ENCODE measurements around the gene C4orf17.

The C4orf17 gene

GRCh38 chr4:99507762-99508161, 3.1 kb upstream of the C4orf17 start:
- no peak overlapping the region for H2AK5ac ChIP-seq (ENCODE audit: low read length, severe bottlenecking)
- H3K79me1 ChIP-seq (replicated peaks; ENCODE audit: low read length, poor library complexity, severe bottlenecking) = no peaks in the 10 kb centered on the region
- H3K14ac ChIP-seq (ENCODE audit: low read length in 2 of 2) = no peak overlapping the region
- no peaks in the 10 kb centered on the region for H3K4me1 ChIP-seq (ENCODE audit: control insufficient read depth, insufficient read depth, low read depth, low read length)
- H3K23ac ChIP-seq (ENCODE audit: low read length in 2 of 2) = no peak overlapping the region
- H3K27me3 ChIP-seq (ENCODE audit: control insufficient read depth in 1 of 2, insufficient read depth in 1 of 2, low read length in 2 of 2) = no peaks in the 10 kb centered on the region
- no peaks in the 10 kb centered on the region for H3K9me3 ChIP-seq (ENCODE audit: control insufficient read depth, low read length)
- H2BK15ac ChIP-seq (ENCODE audit: low read depth, poor library complexity, severe bottlenecking) = no peak overlapping the region
- no peak overlapping the region for H3K4ac ChIP-seq (ENCODE audit: low read depth in 1 of 2, low read length in 2 of 2)
- no peak overlapping the region for H2BK12ac ChIP-seq (ENCODE audit: low read length in 2 of 2)
- no peak overlapping the region for H3K4me2 ChIP-seq (ENCODE audit: low read length, poor library complexity, severe bottlenecking)
- no peaks in the 10 kb centered on the region for H3K36me3 ChIP-seq (ENCODE audit: control insufficient read depth in 1 of 2, insufficient read depth in 2 of 2, low read depth in 1 of 2, low read length in 2 of 2)
- H3K4me3 ChIP-seq (ENCODE audit: insufficient read depth in 1 of 2, low read depth in 1 of 2, low read length in 2 of 2) = no peak overlapping the region
- H2AFZ ChIP-seq (ENCODE audit: low read depth, low read length) = no peak overlapping the region
- H4K91ac ChIP-seq (ENCODE audit: low read length) = no peak overlapping the region
- H3K18ac ChIP-seq (ENCODE audit: low read depth in 1 of 2, low read length in 2 of 2) = no peak overlapping the region
- DNase-seq = no peak
- no peak overlapping the region for H2BK5ac ChIP-seq (ENCODE audit: low read depth, low read length, poor library complexity, severe bottlenecking)
- no peak overlapping the region for H2BK120ac ChIP-seq (ENCODE audit: low read depth, low read length)
- no peak overlapping the region for H4K8ac ChIP-seq (ENCODE audit: low read length)
- H3K9ac ChIP-seq (ENCODE audit: low read length) = no peak overlapping the region
- no peak overlapping the region for H3K27ac ChIP-seq (ENCODE audit: low read length, poor library complexity, severe bottlenecking)

- H4K8ac ChIP-seq (ENCODE audit: low read length) = no peak overlapping the region
- H3K23ac ChIP-seq (ENCODE audit: low read length in 2 of 2) = no peak overlapping the region
- no peak overlapping the region for H3K4ac ChIP-seq (ENCODE audit: low read depth in 1 of 2, low read length in 2 of 2)
- H2BK15ac ChIP-seq (ENCODE audit: low read depth, poor library complexity, severe bottlenecking) = no peak overlapping the region
- H3K18ac ChIP-seq (ENCODE audit: low read depth in 1 of 2, low read length in 2 of 2) = no peak overlapping the region
- 84% methylated on average over 6 of the region's 6 CpGs for WGBS
- no peak overlapping the region for H3K9ac ChIP-seq (ENCODE audit: low read length)
- no peak overlapping the region for H3K14ac ChIP-seq (ENCODE audit: low read length in 2 of 2)
- peaks cover 0 to 3% of the 10 kb centered on the region in 2 experiments for H3K27me3 ChIP-seq (ENCODE audit: control insufficient read depth in 1 of 2, insufficient read depth in 1 of 2, low read length in 2 of 2)
- H3K4me3 ChIP-seq (ENCODE audit: insufficient read depth in 1 of 2, low read depth in 1 of 2, low read length in 2 of 2) = no peak overlapping the region
- no peak overlapping the region for H4K91ac ChIP-seq (ENCODE audit: low read length)
- H3K4me2 ChIP-seq (ENCODE audit: low read length, poor library complexity, severe bottlenecking) = no peak overlapping the region
- no peak overlapping the region for H3K27ac ChIP-seq (ENCODE audit: low read length, poor library complexity, severe bottlenecking)
- H3K4me1 ChIP-seq (ENCODE audit: control insufficient read depth, insufficient read depth, low read depth, low read length) = no peaks in the 10 kb centered on the region
- DNase-seq = no peak
- no peaks in the 10 kb centered on the region for H3K79me1 ChIP-seq (replicated peaks; ENCODE audit: low read length, poor library complexity, severe bottlenecking)
- H2AK5ac ChIP-seq (ENCODE audit: low read length, severe bottlenecking) = no peak overlapping the region
- no peak overlapping the region for H2BK5ac ChIP-seq (ENCODE audit: low read depth, low read length, poor library complexity, severe bottlenecking)
- H3K9me3 ChIP-seq (ENCODE audit: control insufficient read depth, low read length) = no peaks in the 10 kb centered on the region
- H2BK120ac ChIP-seq (ENCODE audit: low read depth, low read length) = no peak overlapping the region
- no peaks in the 10 kb centered on the region for H3K36me3 ChIP-seq (ENCODE audit: control insufficient read depth in 1 of 2, insufficient read depth in 2 of 2, low read depth in 1 of 2, low read length in 2 of 2)
- H2AFZ ChIP-seq (ENCODE audit: low read depth, low read length) = no peak overlapping the region
- H2BK12ac ChIP-seq (ENCODE audit: low read length in 2 of 2) = no peak overlapping the region
Observed at GRCh38 chr4:99518601-99519295, 7.9 kb downstream of the C4orf17 start.

GRCh38 chr4:99529228-99529627, 18.4 kb downstream of the C4orf17 start:
- Histone ChIP-seq H4K8ac (ENCODE audit: low read length) (no peak overlapping the region), H3K4me1 (ENCODE audit: control insufficient read depth, insufficient read depth, low read depth, low read length) (no peaks in the 10 kb centered on the region), H3K9ac (ENCODE audit: low read length) (no peak overlapping the region), H2BK120ac (ENCODE audit: low read depth, low read length) (no peak overlapping the region), H3K4ac (ENCODE audit: low read depth in 1 of 2, low read length in 2 of 2) (no peak overlapping the region), H2AK5ac (ENCODE audit: low read length, severe bottlenecking) (no peak overlapping the region), H3K23ac (ENCODE audit: low read length in 2 of 2) (no peak overlapping the region), H3K36me3 (ENCODE audit: control insufficient read depth in 1 of 2, insufficient read depth in 2 of 2, low read depth in 1 of 2, low read length in 2 of 2) (no peaks in the 10 kb centered on the region), H3K27me3 (ENCODE audit: control insufficient read depth in 1 of 2, insufficient read depth in 1 of 2, low read length in 2 of 2) (no peaks in the 10 kb centered on the region), H3K9me3 (ENCODE audit: control insufficient read depth, low read length) (no peaks in the 10 kb centered on the region), H3K14ac (ENCODE audit: low read length in 2 of 2) (no peak overlapping the region), H3K4me2 (ENCODE audit: low read length, poor library complexity, severe bottlenecking) (no peak overlapping the region), H3K4me3 (ENCODE audit: insufficient read depth in 1 of 2, low read depth in 1 of 2, low read length in 2 of 2) (no peak overlapping the region), H3K79me1 (replicated peaks; ENCODE audit: low read length, poor library complexity, severe bottlenecking) (no peaks in the 10 kb centered on the region), H2BK15ac (ENCODE audit: low read depth, poor library complexity, severe bottlenecking) (no peak overlapping the region), H2BK5ac (ENCODE audit: low read depth, low read length, poor library complexity, severe bottlenecking) (no peak overlapping the region), H2AFZ (ENCODE audit: low read depth, low read length) (no peak overlapping the region), H4K91ac (ENCODE audit: low read length) (no peak overlapping the region), H3K27ac (ENCODE audit: low read length, poor library complexity, severe bottlenecking) (no peak overlapping the region), H3K18ac (ENCODE audit: low read depth in 1 of 2, low read length in 2 of 2) (no peak overlapping the region), H2BK12ac (ENCODE audit: low read length in 2 of 2) (no peak overlapping the region)
- no peak for DNase-seq

GRCh38 chr4:99529956-99530355, 19.1 kb downstream of the C4orf17 start:
- H3K79me1 ChIP-seq (replicated peaks; ENCODE audit: low read length, poor library complexity, severe bottlenecking) = no peaks in the 10 kb centered on the region
- WGBS = 84% methylated on average over 2 of the region's 3 CpGs
- H3K9ac ChIP-seq (ENCODE audit: low read length) = no peak overlapping the region
- no peak overlapping the region for H3K27ac ChIP-seq (ENCODE audit: low read length, poor library complexity, severe bottlenecking)
- H3K36me3 ChIP-seq (ENCODE audit: control insufficient read depth in 1 of 2, insufficient read depth in 2 of 2, low read depth in 1 of 2, low read length in 2 of 2) = no peaks in the 10 kb centered on the region
- no peak overlapping the region for H3K4ac ChIP-seq (ENCODE audit: low read depth in 1 of 2, low read length in 2 of 2)
- no peak overlapping the region for H4K91ac ChIP-seq (ENCODE audit: low read length)
- H3K9me3 ChIP-seq (ENCODE audit: control insufficient read depth, low read length) = no peaks in the 10 kb centered on the region
- no peak for DNase-seq
- no peak overlapping the region for H2BK15ac ChIP-seq (ENCODE audit: low read depth, poor library complexity, severe bottlenecking)
- no peaks in the 10 kb centered on the region for H3K4me1 ChIP-seq (ENCODE audit: control insufficient read depth, insufficient read depth, low read depth, low read length)
- H3K18ac ChIP-seq (ENCODE audit: low read depth in 1 of 2, low read length in 2 of 2) = no peak overlapping the region
- no peak overlapping the region for H2AK5ac ChIP-seq (ENCODE audit: low read length, severe bottlenecking)
- H2BK12ac ChIP-seq (ENCODE audit: low read length in 2 of 2) = no peak overlapping the region
- no peak overlapping the region for H2BK120ac ChIP-seq (ENCODE audit: low read depth, low read length)
- H3K4me2 ChIP-seq (ENCODE audit: low read length, poor library complexity, severe bottlenecking) = no peak overlapping the region
- H3K4me3 ChIP-seq (ENCODE audit: insufficient read depth in 1 of 2, low read depth in 1 of 2, low read length in 2 of 2) = no peak overlapping the region
- no peak overlapping the region for H3K14ac ChIP-seq (ENCODE audit: low read length in 2 of 2)
- H3K27me3 ChIP-seq (ENCODE audit: control insufficient read depth in 1 of 2, insufficient read depth in 1 of 2, low read length in 2 of 2) = no peaks in the 10 kb centered on the region
- no peak overlapping the region for H2BK5ac ChIP-seq (ENCODE audit: low read depth, low read length, poor library complexity, severe bottlenecking)
- H4K8ac ChIP-seq (ENCODE audit: low read length) = no peak overlapping the region
- H2AFZ ChIP-seq (ENCODE audit: low read depth, low read length) = no peak overlapping the region
- H3K23ac ChIP-seq (ENCODE audit: low read length in 2 of 2) = no peak overlapping the region
